ENCODE data around the gene RPN1.
"Not testable (repeated sequence)": the region's sequence is repeated elsewhere in the genome, so short reads cannot be mapped to it uniquely, and the experiment has no call there.

The RPN1 gene

DNA sequence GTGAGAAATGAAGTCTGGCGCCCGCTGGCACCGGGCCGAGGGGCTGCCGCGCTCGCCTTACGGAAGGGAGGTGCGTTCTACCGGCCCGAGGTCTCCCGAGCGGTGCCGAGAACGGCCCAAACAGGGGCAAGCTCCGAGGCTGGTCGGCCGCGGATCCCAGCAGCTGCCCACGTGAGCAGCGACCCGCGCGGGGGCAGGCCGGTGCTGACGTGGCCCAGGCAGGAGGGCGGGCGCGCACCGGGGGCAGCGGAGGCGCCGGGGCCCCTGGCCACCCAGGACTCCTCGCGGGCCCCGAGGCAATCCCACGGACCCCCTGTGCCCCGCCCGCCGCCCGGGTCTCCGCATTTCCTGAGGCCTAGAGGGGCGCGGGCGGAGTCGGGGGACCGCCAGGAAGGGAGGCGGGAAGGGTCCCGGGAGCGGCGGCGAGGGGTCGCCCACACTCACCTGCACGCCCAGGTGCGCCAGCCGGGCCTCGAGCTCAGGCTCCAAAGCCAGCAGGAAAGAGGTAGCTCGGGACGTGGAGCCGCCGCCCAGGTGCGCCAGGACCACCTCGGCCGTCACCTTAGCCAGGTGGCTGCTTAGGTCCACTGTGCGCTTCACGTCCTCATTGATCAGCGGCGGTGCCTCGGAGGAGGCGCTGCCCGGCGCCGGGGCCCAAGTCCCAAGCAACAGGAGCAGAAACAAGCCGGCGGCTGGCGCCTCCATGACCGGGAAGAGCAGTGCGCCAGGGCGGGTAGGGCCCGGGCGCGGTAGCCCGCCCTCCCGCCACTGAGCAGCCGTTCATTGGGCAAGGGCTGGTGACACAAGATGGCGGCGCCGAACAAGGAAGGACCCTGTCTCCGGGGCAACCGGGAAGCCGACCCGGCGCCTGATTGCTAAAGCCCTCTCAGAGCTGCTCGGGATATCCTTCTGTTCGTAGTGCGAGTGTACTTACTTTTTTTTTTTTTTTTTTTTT lies at the start of gene RPN1:
Gene RPN1 (minus strand): TSS at position 723 of the 955 bp plus-strand sequence. CDS start 18 bp downstream, at position 705.
- DNase-seq = peak; percentile 96

DNA sequence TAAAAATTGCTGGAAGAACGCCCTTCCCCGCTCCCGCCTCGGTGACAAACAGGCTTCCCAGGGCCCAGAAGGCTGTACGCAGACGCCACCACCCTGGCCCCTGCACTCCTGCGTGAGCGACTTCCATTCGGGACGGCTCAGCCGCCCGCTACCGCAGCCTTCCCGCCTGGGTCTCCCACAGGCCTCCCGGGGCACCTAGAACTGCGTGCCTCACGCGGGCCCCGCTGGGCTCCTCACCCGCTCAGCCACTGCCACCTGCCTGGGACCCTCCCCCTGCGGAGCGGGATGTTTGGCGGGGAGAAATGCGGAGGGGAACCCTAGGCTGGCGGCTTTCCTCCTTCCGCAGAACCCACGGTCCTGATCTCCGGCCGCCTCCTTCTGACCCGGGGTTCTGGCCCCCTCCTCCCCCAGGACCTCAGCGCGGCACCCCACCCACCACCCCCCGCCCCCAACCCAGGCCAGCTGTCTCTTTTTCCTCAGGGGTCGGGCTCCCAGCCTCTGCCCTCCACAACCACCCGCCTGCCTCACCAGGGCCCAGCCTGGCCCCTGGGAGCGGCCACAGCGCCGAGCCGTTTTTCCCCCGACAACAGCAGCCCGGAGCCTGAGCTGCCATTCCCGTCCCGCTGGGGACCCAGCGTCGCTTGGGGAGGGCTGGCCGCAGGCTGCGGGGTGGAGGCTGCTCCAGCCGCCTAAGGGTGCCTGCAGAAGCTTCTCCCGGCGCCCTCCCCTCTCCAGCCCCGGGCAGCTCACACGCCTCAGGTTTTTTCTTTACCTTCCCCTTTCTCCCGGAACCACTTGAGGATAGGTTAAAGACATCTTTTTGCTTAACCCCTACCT lies 47.8 kb upstream of the RPN1 start:
- no peak for DNase-seq

DNA sequence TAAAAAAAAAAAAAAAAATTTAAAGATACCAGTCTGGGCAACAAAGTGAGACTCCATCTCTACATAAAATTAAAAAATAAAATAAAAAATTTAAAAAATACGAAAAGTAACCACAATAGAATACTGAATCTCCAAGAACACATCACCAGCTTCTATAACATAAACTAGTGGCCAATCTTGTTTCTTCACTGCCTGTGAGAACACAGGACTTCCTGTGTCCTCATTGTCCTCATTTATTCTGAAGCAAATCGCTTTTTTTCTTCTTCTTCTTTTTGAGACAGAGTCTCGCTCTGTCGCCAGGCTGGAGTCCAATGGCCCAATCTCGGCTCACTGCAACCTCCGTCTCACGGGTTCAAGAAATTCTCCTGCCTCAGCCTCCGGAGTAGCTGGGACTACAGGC lies 46.7 kb upstream of the RPN1 start:
- no peak for DNase-seq

DNA sequence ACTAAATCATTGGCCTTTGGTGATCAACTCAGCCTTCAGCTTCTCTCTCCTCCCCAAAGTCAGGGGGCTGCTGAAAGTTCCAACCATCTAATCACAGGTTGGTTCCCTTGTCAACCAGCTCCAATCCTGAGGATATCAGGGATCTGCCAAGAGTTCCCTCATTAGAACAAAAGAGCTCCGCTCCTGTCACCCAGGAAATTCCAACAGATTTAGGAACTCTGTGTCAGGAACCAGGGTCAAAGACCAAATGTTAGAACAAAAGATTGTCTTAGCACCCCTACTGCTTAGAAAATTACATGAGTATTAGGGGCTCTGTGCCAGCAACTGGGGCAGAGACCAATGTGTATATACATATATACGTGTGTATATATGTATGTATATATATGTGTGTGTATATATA lies 43.1 kb upstream of the RPN1 start:
- no peak for DNase-seq

DNA sequence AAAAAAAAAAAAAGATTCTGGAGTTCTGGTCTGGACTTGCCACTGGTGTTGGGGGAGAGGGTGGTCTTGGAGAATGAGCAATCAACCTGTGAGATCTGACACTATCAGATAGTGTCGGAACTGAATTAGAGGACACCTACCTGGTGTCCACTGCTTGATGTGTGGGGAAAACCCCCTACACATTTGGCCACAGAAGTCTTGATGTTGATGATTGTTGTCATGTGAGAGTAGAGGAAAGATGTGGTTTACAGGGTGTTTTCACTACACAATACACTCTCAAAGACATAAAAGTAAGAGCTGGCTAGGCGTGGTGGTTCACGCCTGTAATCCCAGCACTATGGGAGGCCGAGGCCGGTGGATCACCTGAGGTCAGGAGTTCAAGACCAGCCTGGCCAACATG lies 38.4 kb upstream of the RPN1 start:
- DNase-seq = no peak

DNA sequence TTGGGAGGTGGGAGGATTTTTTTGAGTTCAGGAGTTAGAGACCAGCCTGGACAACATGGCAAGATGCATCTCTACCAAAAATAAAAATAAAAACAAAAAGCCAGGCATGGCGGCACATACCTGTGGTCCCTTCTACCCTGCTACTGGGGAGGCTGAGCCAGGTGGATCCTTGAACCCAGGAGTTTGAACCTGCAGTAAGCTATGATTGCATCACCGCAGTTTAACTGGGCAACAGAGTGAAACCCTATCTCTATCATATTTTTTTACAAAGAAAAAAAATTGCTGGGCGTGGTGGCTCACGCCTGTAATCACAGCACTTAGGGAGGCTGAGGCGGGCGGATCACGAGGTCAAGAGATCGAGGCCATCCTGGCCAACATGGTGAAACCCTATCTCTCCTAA lies 35.8 kb upstream of the RPN1 start:
- no peak for DNase-seq

DNA sequence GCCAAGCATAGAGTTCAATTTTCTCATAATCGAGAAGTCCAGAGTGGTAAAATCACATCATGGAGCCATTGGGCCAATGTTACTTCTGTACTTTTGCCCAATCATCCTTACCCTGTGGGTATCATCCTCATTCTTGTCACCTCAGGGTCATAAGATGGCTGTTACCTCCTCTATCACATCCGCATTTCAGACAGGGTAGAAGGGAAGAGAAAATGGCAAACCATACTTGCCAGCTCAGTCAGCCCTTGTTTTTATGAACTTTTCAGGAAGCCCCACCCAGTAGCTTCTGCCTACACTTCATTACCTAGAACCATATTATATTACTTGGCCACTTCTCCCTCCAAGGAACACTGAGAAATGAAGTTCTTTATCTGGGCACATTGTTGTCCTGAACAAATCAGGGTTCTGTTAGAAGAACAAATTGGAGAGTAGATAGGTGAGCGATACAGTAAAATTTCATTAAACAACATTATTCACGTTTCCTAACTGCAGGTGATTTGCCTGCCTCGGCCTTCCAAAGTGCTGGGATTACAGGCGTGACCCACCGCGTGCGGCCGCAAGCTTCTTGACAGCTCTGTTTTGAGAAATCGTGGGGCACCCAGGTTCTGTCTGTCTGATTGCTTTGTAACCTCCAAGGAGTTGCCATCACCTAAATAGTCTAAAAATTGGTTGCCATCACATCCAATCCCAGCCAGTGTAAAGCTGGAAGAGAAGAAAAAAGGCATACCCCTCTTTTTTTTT lies 34.5 kb upstream of the RPN1 start:
- no peak for DNase-seq

DNA sequence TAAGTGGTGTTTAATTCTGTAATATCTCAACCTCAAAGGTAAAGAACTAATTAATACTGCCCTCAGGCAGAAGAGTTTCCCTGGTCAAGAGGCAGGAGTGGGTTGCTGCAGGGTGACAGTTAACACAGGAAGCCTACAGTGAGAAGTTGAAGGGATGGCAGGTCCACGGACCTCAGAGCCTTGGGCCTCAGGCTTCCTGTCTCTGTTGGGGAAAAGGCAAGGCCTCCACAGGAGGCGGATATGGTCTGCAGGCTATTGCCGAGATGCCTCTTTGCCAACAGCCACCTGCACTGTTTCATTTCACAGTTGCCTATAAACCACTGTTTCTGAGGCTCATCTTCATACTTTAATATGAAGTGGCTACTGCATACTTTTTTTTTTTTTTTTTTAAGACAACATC lies 33.3 kb upstream of the RPN1 start:
- DNase-seq = no peak

DNA sequence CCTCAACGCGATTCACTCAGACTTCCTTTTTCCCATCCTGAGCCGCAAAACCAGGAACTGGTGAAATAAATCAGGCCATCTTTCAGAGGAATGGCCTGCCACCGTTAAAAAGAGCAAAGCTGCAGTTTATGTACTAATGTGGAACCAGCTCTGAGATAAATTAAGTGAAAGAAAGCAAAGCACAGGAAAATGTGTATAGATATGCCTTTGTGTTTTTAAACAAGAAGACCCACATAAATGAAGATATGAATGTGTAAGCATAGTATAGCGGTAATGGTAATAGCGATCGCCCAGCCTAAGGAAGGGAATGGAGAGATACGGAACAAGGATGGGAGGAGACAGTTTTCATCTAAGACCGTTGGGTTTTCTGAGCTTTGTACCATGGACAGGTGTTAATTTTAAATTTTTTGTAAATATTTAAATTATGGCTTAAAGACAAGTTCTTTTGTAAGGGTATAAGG lies 30.8 kb upstream of the RPN1 start:
- no peak for DNase-seq

DNA sequence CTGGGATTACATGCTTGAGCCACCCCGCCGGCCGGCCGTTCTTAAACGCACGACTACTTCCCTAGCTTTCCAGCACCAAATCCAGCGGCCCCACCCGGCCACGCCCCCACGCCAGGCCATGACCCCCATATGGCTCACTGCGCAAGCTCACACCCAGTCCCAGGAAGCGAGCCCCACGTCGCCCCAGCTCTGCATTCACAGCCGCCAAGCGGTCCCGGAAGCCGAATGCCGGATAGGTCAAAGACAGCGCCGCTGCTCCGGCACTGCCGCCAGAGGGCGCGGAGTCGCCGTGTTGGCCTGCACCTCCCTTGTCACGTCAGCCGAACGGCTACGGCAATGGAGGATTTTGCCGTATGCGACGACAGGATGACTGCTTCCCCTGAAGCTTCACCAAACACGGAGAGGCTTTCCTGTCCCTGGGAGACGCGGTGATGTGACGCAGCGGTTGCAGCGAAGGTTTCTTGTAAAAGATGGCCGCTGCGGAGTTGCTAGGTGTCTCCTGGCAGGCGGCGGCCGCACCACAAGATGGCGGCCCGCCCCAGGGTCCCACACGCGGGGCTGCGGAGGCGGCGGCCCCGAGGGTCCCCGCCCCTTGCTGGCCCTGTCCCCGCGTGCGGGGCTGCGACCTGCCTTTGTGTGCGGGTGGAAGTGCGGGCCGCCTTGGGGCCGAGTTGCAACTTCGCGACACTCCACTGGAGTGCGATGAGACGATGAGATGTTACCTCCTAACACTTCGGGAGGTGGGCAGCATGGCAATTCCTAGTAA lies 30.2 kb upstream of the RPN1 start:
- DNase-seq = peak; percentile 98

DNA sequence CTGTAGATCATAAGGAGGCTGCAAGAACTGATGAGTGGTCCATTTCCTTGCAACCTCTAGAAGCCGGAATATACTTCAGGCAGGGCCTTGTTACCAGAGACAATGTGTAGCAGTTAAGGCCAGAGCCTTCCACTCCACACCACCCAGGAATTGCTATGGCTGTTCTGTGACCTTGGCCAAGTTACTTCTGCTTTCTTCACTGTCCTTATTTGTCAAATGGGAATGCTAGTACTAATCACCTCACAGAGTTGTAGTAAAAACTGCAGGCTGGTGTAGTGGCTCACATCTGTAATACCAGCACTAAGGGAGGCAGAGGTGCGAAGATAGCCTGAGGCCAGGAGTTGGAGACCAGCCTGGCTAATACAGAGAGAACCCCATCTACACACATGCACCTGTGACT lies 28.7 kb upstream of the RPN1 start:
- DNase-seq = no peak

DNA sequence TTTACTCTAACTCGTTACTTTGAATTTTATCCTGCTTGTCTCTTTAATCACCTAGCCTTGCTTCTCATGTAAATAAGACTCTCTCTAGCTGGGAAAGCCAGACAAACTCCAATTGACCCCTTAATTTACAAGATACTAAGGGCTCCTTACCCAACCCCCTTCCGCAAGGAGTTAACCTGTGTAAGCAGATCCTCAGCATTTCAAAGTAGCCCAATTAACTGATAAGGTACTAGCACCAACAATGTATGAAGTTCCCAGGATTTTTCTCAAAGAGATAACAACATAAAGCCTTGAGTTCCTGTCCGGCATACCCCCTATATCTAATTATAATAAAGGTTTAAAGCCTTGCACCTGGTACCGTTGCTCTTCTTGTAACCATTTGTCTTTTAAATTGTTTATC lies 25.2 kb upstream of the RPN1 start:
- not testable (repeated sequence) for DNase-seq

DNA sequence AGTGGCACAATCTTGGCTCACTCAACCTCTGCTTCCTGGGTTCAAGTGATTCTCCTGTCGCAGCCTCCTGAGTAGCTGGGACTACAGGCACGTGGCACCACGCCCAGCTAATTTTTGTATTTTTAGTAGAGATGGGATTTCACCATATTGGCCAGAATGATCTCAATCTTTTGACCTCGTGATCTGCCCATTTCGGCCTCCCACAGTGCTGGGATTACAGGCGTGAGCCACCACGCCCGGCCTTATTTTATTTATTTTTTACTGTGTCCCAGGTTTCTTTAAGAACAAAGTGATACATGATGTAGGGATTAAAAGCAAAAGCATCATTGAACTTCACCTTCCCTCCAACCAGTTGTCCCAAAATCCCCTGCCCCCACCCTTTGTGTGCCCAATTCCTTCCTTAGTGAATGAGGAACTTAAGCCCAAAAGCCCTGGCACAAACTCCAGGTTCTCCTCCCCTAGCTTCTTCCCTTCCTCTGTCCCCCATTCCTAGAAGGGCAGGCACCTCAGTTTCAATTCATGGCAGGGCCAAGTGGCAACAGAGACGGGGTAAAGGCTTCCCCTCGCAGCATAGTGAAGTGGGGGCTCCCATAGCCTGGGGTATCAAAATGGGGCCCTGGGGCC lies 23.7 kb upstream of the RPN1 start:
- DNase-seq = no peak

DNA sequence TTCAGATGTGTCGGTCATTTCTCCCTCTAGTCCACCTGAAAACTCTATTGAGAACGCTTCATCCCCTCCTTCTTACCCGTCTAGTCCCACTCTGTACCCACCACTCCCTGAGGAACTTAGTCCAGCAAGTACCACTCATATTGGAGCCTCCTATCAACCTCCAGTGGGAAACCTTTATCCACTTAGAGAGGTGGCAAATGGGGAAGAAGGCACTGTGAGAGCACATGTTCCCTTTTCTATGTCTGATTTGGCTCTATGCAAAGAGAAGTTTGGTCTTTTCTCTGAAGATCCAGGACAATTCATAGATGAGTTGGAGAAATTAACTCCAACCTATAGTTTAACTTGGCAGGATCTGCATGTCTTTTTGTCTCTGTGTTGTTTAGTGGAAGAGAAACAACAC lies 17.0 kb upstream of the RPN1 start:
- DNase-seq = no peak

DNA sequence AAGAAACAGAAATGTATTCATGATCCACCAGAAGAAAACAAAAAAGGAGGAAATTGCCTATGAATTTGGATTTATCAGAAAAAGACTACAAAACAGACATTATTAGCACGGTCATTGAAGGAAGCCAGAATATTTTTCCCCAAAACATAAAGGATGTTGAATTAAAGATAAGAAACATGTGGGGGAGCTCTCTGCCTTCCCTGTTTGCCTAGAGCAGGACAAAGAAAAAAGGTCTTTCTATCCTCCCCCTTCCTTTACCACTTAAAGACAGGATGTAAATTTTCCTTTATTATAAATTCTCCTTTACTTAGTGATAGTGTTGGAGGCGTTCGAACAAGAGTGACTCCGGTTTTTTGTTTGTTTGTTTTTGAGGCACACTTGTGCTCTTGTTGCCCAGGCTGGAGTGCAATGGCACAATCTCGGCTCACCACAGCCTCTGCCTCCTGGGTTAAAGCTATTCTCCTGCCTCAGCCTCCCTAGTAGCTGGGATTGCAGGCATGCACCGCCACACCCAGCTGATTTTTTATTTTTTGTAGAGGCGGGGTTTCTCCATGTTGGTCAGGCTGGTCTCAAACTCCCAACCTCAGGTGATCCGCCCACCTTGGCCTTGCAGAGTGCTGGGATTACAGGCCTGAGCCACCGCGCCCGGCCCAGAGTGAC lies 14.9 kb upstream of the RPN1 start:
- no peak for DNase-seq

DNA sequence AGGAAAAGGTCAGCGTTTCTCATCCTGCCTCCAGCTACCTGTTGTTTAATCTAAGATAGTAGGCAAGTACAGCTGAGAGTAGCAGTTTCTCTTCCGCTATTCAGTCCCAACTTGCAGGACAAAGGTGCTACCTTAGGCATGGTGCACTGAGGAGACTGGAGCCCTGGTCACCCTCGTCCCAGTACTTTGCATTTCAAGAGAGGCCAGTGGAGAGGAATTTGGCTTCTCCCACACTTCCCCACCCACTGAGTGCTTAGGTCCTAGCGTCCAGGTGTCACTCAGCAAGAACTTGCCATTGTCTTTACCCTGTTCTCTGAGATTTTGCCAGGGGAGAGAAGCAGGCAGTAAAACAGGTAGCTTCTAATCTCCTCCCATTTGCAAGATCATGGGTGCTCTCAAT lies 12.5 kb upstream of the RPN1 start:
- DNase-seq = peak; percentile 48

DNA sequence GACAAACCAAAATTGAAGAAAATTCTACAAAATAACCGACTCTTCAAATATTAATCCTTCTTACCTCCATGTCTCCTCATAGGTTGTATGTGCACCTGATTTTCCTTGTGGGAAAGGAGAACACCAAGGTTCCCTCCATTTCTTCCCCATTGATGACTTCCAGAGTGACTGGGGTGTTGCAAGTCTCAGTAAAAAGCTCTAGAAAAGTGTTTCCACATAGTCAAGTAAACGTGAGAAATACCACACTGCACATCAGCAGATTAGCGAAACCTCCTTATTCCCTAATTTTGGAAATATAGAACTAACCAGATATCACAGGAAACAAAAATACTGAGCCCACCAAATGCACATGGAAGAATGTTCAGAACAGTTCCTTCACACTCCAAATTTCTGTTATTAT lies 4.9 kb upstream of the RPN1 start:
- no peak for DNase-seq

DNA sequence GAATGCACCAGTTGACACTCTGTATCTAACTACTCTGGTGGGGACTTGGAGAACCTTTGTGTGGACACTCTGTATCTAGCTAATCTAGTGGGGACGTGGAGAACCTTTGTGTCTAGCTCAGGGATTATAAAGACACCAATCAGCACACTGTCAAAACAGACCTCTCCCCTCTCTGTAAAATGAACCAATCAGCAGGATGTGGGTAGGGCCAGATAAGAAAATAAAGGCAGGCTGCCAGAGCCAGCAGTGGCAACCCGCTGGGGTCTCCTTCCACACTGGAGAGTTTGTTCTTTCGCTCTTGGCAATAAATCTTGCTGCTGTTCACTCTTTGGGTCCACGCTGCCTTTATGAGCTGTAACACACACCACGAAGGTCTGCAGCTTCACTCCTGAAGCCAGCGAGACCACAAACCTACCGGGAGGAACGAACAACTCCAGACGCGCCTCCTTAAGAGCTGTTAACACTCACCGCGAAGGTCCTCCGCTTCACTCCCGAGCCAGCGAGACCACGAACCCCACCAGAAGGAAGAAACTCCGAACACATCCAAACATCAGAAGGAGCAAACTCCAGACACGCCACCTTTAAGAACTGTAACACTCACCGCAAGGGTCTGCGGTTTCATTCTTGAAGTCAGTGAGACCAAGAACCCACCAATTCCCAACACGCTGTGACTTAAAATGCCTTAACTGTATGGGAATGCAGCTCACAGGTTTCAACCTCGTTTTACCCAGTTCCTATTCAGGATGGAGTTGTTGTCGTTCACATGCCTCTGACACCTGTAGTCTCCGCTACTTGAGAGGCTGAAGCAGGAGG lies 3.6 kb upstream of the RPN1 start:
- DNase-seq = not testable (repeated sequence)

DNA sequence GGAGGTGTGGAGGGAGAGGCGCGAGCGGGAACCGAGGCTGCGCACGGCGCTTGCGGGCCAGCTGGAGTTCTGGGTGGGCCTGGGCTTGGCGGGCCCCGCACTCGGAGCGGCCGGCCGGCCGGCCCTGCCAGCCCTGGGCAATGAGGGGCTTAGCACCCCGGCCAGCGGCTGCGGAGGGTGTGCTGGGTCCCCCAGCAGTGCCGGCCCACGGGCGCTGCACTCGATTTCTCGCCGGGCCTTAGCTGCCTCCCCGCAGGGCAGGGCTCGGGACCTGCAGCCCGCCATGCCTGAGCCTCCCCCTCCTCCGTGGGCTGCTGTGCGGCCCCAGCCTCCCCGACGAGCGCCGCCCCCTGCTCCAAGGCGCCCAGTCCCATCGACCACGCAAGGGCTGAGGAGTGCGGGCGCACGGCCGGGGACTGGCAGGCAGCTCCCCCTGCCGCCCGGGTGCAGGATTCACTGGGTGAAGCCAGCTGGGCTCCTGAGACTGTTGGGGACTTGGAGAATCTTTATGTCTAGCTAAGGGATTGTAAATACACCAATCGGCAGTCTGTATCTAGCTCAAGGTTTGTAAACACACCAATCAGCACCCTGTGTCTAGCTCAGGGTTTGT lies 2.9 kb upstream of the RPN1 start:
- not testable (repeated sequence) for DNase-seq
